ENCODE results near the gene UAP1L1. TPM values are rescaled to one million over a fixed set of nuclear protein-coding genes. Genes with fewer than 3 reads are reported as not detected.

The UAP1L1 gene
- total and polyA plus RNA-seq, 8 donors: 5.2 to 14.4 (median 6.2) TPM

DNA sequence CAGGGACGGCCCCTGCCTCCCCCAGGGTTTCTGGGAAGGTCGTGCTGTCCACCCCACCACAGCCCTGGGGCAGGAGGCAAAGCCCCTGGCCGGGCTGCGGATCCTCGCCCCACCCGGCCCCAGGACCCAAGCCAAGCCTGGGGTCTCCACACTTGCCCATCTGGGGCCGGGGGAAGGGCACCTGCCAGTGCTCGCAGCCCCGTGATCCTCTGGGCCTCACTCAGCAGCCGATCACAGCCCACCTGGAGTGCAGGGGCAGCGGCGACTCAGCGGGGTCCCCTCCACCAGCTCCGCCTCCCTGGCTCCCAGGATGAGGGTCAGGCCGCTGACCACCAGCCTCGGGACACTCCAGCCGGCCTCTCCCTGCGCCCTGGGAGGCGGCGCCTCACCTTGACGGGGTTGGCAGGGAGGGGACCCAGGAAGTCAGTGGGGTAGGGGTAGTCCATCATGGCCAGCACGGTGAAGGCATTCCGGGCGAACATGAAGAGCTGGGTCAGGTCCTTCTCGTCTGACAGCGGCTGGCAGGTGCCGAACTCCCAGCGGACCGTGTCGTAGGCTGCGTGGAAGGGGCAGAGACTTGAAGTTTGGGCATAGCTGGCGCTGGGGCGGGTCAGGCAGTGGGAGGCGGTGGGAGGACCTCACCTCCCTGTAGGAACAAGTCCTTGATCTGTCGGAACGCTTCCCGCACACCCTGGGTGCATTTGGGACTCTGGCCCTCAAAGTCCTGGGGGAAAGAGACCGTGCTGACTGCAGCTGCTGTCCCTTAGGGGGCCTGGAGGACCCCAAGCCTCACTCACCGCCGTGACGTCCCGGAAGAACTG lies 35.5 kb downstream of the UAP1L1 start:
- no peaks in the 10 kb centered on the region for H3K9me3 ChIP-seq
- H3K36me3 ChIP-seq: peaks cover 0 to 20% (median 0%) of the 10 kb centered on the region in 3 donors
- TF ChIP-seq, protein P1, sequence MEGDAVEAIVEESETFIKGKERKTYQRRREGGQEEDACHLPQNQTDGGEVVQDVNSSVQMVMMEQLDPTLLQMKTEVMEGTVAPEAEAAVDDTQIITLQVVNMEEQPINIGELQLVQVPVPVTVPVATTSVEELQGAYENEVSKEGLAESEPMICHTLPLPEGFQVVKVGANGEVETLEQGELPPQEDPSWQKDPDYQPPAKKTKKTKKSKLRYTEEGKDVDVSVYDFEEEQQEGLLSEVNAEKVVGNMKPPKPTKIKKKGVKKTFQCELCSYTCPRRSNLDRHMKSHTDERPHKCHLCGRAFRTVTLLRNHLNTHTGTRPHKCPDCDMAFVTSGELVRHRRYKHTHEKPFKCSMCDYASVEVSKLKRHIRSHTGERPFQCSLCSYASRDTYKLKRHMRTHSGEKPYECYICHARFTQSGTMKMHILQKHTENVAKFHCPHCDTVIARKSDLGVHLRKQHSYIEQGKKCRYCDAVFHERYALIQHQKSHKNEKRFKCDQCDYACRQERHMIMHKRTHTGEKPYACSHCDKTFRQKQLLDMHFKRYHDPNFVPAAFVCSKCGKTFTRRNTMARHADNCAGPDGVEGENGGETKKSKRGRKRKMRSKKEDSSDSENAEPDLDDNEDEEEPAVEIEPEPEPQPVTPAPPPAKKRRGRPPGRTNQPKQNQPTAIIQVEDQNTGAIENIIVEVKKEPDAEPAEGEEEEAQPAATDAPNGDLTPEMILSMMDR (IDR thresholded peaks at IDR 0.05): no peak
- H3K4me3 ChIP-seq: no peak overlapping the region
- H3K27ac ChIP-seq: no peak overlapping the region
- 95 to 96% methylated on average over 41 to 42 of the region's 42 CpGs for WGBS, 2 donors
- no peaks in the 10 kb centered on the region for H3K27me3 ChIP-seq
- intact Hi-C loops (cut with DNase I): loop anchor here in 1 of 3 donors (10.0 kb wide), 1 partner anchor 122 kb away; the partner anchor contains the start of gene SLC34A3
- DNase-seq (peak in 2 of 6 donors; percentile 44 to 82), FAIRE-seq (no peak), ATAC-seq (no peak)
- H3K4me1 ChIP-seq: peaks cover 0 to 4% (median 0%) of the 10 kb centered on the region in 3 donors

DNA sequence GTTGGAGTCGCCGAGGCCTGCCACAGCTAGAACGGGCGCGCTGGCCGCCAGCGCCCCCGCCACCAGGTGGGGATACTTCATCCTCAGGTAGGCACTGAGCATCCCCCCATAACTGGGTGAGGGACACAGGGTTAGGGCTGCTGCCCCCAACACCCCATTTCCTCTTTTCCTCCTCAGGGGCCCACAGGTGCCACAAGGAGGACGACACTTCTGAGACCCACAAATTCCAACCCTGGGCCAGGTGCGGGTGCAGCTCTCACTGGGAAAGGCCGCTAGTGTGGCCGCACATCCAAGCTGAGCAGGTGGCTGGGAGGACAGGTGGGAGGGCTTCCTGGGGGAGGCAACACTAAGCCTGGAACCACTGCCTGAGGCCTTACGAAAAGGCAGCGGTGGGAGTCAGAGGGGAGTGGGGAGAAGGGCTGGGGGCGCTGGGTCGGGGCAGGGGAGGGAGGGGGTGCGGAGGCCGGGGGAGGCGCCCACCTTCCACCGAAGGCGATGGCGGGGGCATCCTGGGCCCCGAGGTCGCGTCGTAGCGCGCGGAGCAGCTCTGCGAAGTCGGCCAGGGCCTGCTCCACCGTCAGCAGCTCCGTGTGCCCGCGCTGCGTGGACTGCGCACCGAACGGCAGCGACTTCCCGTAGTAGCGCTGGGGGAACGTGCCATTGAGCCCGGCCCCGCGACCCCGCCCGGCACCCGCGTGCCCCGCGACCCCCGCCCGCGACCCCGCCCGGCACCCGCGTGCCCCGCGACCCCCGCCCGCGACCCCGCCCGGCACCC lies 36.3 kb downstream of the UAP1L1 start:
- peak overlapping the region in 2 of 4 donors; percentile 77 to 87 for H3K4me3 ChIP-seq
- DNase-seq (peak in 1 of 6 donors; percentile 70), ATAC-seq (no peak), FAIRE-seq (no peak)
- intact Hi-C loops (cut with DNase I): loop anchor here in 1 of 3 donors (10.0 kb wide), 1 partner anchor 121 kb away; the partner anchor contains the start of gene SLC34A3
- peaks cover 0 to 12% (median 0%) of the 10 kb centered on the region in 3 donors for H3K36me3 ChIP-seq
- TF ChIP-seq, protein P1 (IDR thresholded peaks at IDR 0.05): no peak
- no peaks in the 10 kb centered on the region for H3K27me3 ChIP-seq
- no peaks in the 10 kb centered on the region for H3K9me3 ChIP-seq
- 36 to 61% methylated on average over 31 to 66 of the region's 66 CpGs for WGBS, 2 donors
- no peak overlapping the region for H3K27ac ChIP-seq
- peaks cover 0 to 4% (median 0%) of the 10 kb centered on the region in 3 donors for H3K4me1 ChIP-seq

DNA sequence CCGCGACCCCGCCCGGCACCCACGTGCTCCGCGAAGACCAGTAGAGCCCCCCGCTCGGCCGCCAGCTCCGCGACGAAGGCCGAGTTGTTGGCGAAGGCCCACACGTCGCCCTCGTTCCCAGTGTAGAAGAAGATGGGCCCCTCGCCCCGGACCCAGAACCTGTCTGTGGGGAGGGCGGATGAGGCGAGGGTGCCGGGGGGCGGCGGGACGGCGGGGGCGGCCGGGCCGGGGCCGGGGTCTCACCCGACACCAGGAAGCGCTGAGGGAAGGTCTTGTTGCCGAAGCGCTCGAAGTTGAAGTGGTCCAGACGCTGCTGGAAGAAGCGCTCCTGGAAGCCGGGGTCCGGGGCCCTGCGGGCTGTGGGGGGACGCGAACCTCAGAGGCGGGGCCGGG lies 36.9 kb downstream of the UAP1L1 start:
- Histone ChIP-seq H3K4me3 (peak overlapping the region; percentile 63 to 87 (median 79)), H3K27ac (no peak overlapping the region), H3K4me1 (peaks cover 0 to 4% (median 0%) of the 10 kb centered on the region in 3 donors), H3K9me3 (no peaks in the 10 kb centered on the region), H3K36me3 (peaks cover 0 to 9% (median 0%) of the 10 kb centered on the region in 3 donors), H3K27me3 (no peaks in the 10 kb centered on the region)
- intact Hi-C loops (cut with DNase I): loop anchor here in 1 of 3 donors (10.0 kb wide), 1 partner anchor 121 kb away; the partner anchor contains the start of gene SLC34A3
- peak in 3 of 4 donors; percentile 1 to 8 (median 1) for ATAC-seq
- 1% methylated on average over 31 to 45 of the region's 45 CpGs for WGBS, 2 donors
- TF ChIP-seq, protein P1 (IDR thresholded peaks at IDR 0.05): no peak
- DNase-seq: peak in 1 of 6 donors; percentile 78
- FAIRE-seq: no peak

DNA sequence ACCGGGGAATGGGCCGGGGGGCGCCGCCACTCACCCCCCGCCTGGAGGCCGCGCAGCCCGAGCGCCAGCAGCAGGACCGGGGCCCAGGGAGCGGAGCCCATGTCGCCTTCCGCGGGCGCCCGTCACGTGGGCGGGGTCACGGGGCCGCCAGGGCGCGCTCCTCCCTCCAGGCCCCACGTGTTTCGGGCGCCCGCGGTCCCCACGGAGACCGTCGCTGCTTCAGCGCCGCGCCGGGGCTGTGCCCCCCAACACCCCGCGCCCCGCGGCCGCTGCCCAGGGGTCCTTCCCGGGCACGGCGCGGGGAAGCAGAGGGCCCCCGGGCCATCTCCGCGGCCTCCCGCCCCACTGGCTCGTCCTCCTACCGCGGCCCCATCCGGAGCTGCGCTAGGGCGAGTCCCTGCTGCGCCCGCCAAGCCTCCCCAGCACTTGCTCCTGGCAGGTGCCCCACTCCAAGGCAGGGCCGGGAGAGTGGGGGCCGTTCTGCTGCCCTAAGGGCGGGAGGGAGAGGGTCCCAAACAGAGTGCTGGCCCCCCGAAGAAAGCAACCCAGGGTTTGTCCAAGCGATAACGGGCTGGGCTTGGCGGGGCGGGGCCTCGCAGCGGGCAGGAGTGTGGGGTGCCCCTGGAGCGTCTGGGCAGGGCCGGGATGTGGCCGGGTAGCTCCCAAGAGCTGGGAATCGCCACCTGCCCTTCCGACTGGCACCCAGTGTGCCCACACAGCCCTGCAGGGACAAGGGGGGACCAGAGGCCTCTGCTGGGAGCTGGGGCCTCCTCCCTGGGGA lies 37.5 kb downstream of the UAP1L1 start, which contains the start of gene DPP7:
Gene DPP7 (minus strand): TSS at position 121 of the 781 bp plus-strand sequence. CDS start 20 bp downstream, at position 101.
- peaks cover 0 to 9% (median 0%) of the 10 kb centered on the region in 3 donors for H3K36me3 ChIP-seq
- peak; percentile 68 to 91 (median 80) for DNase-seq
- no peak for FAIRE-seq
- intact Hi-C loops (cut with DNase I): loop anchor here (5.0 to 10.0 kb wide), 3 partner anchors 72 to 120 kb away; partner anchors contain the start of genes SLC34A3 (in 3 of the 3), ANAPC2 (in 1 of the 3) and SSNA1 (in 1 of the 3)
- 2 to 4% methylated on average over 32 to 70 of the region's 70 CpGs for WGBS, 2 donors
- ATAC-seq: peak; percentile 87 to 96 (median 91)
- H3K27ac ChIP-seq: no peak within 1 kb of the TSS
- peak within 1 kb of the TSS; percentile 63 to 87 (median 79) for H3K4me3 ChIP-seq
- no peaks in the 10 kb centered on the region for H3K27me3 ChIP-seq
- no peaks in the 10 kb centered on the region for H3K9me3 ChIP-seq
- H3K4me1 ChIP-seq: peaks cover 0 to 4% (median 0%) of the 10 kb centered on the region in 3 donors
- TF ChIP-seq, protein P1 (IDR thresholded peaks at IDR 0.05): no peak

All from pancreas (tissue), 10 donors.